SH-SY5Y (cell line): ENCODE measurements around the gene ENGASE.

Source experiments
- GATA2 ChIP-seq: IDR thresholded peaks from 2 replicates; pipeline ENCODE4 v1.6.1; 2011; ENCODE audit warnings: mild to moderate bottlenecking, low read depth, low read length
- GATA3 ChIP-seq: IDR thresholded peaks from 2 replicates; pipeline ENCODE4 v1.6.1; 2011; ENCODE audit warnings: low read depth, mild to moderate bottlenecking, low read length, moderate library complexity

ENGASE gene

DNA sequence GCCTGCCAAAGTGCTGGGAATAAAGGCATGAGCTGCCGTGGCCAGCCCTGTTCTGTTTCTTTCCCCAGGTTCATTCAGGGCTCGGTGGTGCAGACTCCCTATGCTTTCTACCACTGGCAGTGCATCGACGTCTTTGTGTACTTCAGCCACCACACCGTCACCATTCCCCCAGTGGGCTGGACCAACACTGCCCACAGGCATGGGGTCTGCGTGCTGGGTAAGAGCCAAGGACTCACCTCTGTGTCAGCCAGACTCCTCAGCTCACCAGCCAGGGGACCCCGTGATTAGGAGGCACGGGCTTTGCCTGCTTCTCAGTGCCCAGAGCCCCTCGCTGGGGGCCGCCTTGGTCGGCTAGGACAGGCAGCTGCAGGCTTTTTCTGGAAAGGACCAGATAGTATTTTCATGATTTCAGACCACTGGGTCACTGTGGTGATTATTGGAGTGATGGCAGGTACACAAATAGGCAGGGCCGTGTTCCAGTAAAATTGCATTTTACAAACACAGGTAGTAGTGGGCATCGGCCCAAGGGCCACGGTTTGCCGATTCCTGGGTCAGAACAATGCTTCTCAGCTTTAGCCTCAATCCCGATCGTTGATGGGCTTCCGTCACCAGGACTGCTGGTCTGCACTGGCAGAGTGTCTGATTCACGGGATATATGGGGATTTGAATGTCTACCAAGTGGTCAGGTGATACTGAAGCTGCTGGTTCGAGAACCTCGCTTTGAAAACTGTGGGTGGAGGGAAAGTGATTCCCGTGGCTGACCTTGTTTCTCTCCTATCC is 5.0 kb downstream of the ENGASE start:
- TF ChIP-seq GATA3 (no peak), GATA2 (no peak)

GRCh38 chr17:79080349-79080748 is 5.7 kb downstream of the ENGASE start:
- TF ChIP-seq GATA2 (no peak), GATA3 (no peak)

- TF ChIP-seq GATA3 (no peak), GATA2 (no peak)
These were observed 6.2 kb downstream of the ENGASE start for GRCh38 chr17:79080761-79081290.

GRCh38 chr17:79081571-79082276 is 7.1 kb downstream of the ENGASE start:
- TF ChIP-seq GATA3 (no peak), GATA2 (no peak)

GRCh38 chr17:79082311-79083190 is 7.9 kb downstream of the ENGASE start:
- TF ChIP-seq GATA3 = no peak
- TF ChIP-seq GATA2 = no peak

DNA sequence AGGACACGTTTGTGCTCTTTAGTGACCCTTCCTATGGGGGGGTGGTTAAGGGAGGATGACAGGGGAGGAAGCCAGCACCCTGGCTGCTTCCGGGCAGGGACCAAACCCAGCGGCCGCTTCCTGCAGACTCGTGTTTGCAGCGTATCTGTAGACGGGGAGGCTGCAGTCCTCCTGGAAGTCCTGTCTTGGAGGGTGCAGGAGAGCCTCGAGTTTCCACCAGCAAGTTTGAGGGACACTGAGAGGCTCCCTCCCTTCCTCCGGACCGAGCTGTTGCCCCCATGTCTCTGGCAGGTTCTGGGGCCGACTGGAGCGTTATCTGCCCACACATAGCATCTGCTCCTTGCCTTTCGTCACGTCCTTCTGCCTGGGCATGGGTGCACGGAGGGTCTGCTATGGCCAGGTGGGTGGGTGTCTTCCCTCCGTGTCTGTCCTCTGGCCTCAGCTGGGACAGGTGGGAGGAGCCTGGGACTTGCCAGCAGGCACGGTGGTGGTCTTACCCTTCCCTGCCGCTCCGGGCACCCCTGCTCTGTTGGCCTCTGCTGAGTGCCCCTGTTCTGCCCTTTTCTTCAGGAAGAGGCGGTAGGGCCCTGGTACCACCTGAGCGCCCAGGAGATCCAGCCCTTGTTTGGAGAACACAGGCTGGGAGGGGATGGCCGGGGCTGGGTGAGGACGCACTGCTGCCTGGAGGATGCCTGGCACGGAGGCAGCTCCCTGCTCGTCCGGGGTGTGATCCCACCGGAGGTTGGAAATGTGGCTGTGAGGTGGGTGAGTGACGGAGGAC is 8.8 kb downstream of the ENGASE start:
- no peak for TF ChIP-seq GATA3
- no peak for TF ChIP-seq GATA2

- TF ChIP-seq GATA2 (no peak), GATA3 (no peak)
These were observed 9.9 kb downstream of the ENGASE start for GRCh38 chr17:79084291-79085153.

- TF ChIP-seq GATA2 = no peak
- no peak for TF ChIP-seq GATA3
These were observed 10.7 kb downstream of the ENGASE start for GRCh38 chr17:79085154-79085920.

- no peak for TF ChIP-seq GATA3
- no peak for TF ChIP-seq GATA2
These were observed 11.4 kb downstream of the ENGASE start for GRCh38 chr17:79085921-79086551.

- no peak for TF ChIP-seq GATA2
- no peak for TF ChIP-seq GATA3
These were observed 12.2 kb downstream of the ENGASE start for GRCh38 chr17:79086609-79087427.
